Right lobe of liver (tissue), 6 donors: ENCODE data around the gene ITCH. TPM values are rescaled to one million over a fixed set of nuclear protein-coding genes. Genes with fewer than 3 reads are reported as not detected.
A peak's percentile ranks its signal among the peaks of the same experiment; 100 is the strongest.

Experiments used
- ATAC-seq, 4 donors: fragments of 200-7000 bp; cut with Tn5 transposase; one replicate each; pipeline ENCODE4 v1.9.1; 2020; ENCODE audit warnings: mild to moderate bottlenecking in 4 of 4, moderate library complexity in 4 of 4
- DNase-seq, 3 donors: peaks; one replicate each; pipeline ENCODE4 v3.0.0-alpha.2; 2020
- H3K27ac ChIP-seq, 3 donors: fragments of 200-600 bp; one replicate each; pipeline ENCODE4 v1.8.0; 2022
- H3K27me3 ChIP-seq, 2 donors: fragments of 200-600 bp; one replicate each; pipeline ENCODE4 v1.8.0; 2022
- H3K36me3 ChIP-seq, 4 donors: fragments of 200-600 bp; sonication (generic) in 1 of 4; one replicate each; pipeline versions ENCODE4 v1.5.1 to v1.8.0; 2017 to 2022; ENCODE audit warnings: control low read depth in 1 of 4
- H3K4me1 ChIP-seq, 4 donors: fragments of 200-600 bp; sonication (generic) in 1 of 4; one replicate each; pipeline versions ENCODE4 v1.5.1 to v1.8.0; 2017 to 2022; ENCODE audit warnings: control low read depth in 1 of 4
- H3K4me3 ChIP-seq, 3 donors: fragments of 200-600 bp; one replicate each; pipeline ENCODE4 v1.8.0; 2022
- H3K9me3 ChIP-seq, 4 donors: fragments of 200-600 bp; sonication (generic) in 1 of 4; one replicate each; pipeline versions ENCODE4 v1.5.1 to v1.8.0; 2017 to 2022; ENCODE audit warnings: control low read depth in 1 of 4
- CTCF ChIP-seq, 4 donors: fragments of 200-600 bp in 3 of 4; fragments of 450-650 bp in 1 of 4; IDR thresholded peaks; one replicate each; pipeline versions ENCODE4 v1.5.1 to v1.8.0; 2016 to 2022; ENCODE audit warnings: antibody characterized with exemption in 4 of 4, mild to moderate bottlenecking in 2 of 4
- POLR2A ChIP-seq: fragments of 450-650 bp; IDR thresholded peaks from one replicate; pipeline ENCODE4 v1.6.1; 2017; ENCODE audit warnings: antibody characterized with exemption, mild to moderate bottlenecking
- WGBS: methylation state at CpG from one replicate; pipeline ENCODE4 v1.1.6; 2018; ENCODE audit warnings: low coverage, low lambda C conversion rate; ENCODE audit not compliant: insufficient coverage; ENCODE audit errors: missing lambda C conversion rate; 5-methylcytosine and 5-hydroxymethylcytosine counted together
- intact Hi-C, 2 donors: fragments of 100-400 bp; cut with DNase I; formaldehyde crosslinking; loops; one replicate each; pipeline versions ENCODE4 v1.11.2 to v1.14.1; 2022
- total RNA-seq, 6 experiments: library from RNA; depleted of rRNA in 2 of 6; stranded (reverse); fragments of >200 nt in 2 of 6; fragmentation: NEBNext Ultra II Directional in 3 of 6; extraction: Animal tissue kit (Norgen Biotek cat#: 25700) in 3 of 6; gene quantifications; one replicate each; pipeline versions ENCODE4 v1.1.0 to v1.2.4, GENCODE V29; 2016 to 2023
- donor health status: DM: no; HTN: yes; CAD: no.
- donor health status: DM: no; HTN: no; CAD: no.
- donor health status: DM: no; HTN: no; CAD: no.
- donor health status: DM: no; HTN: yes; CAD: no.
- donor health status: DM: no; HTN: yes; CAD: no.

Gene ITCH
- total RNA-seq, 6 experiments from 2014 or later = 32.8 to 71.4 (median 44.1) TPM

GRCh38 chr20:34541264-34541901 lies 178.3 kb downstream of the ITCH start:
- no peaks in the 10 kb centered on the region for H3K9me3 ChIP-seq
- H3K27me3 ChIP-seq = no peaks in the 10 kb centered on the region
- 61% methylated on average over 7 of the region's 13 CpGs for WGBS
- intact Hi-C loops = loop anchor here in 1 of 2 donors (10.0 kb wide), 1 partner anchor 163 kb away; the partner anchor contains the start of gene TP53INP2
- no peak for TF ChIP-seq CTCF (IDR thresholded peaks at IDR 0.05)
- TF ChIP-seq POLR2A = no peak
- ATAC-seq (peak in 2 of 4 donors; percentile 8 to 11), DNase-seq (no peak)
- no peak overlapping the region for H3K4me3 ChIP-seq
- H3K36me3 ChIP-seq = peaks cover 0 to 29% (median 11%) of the 10 kb centered on the region in 4 donors
- H3K4me1 ChIP-seq = peaks cover 0 to 6% (median 2%) of the 10 kb centered on the region in 4 donors
- no peak overlapping the region for H3K27ac ChIP-seq

GRCh38 chr20:34541917-34542316 lies 178.8 kb downstream of the ITCH start:
- TF ChIP-seq POLR2A (no peak), CTCF (IDR thresholded peaks at IDR 0.05) (no peak)
- peaks cover 0 to 25% (median 11%) of the 10 kb centered on the region in 4 donors for H3K36me3 ChIP-seq
- no peaks in the 10 kb centered on the region for H3K27me3 ChIP-seq
- no peaks in the 10 kb centered on the region for H3K9me3 ChIP-seq
- 61% methylated on average over 10 of the region's 16 CpGs for WGBS
- H3K27ac ChIP-seq = no peak overlapping the region
- no peak overlapping the region for H3K4me3 ChIP-seq
- no peak for DNase-seq
- ATAC-seq = no peak
- peaks cover 0 to 6% (median 2%) of the 10 kb centered on the region in 4 donors for H3K4me1 ChIP-seq
- intact Hi-C loops = loop anchor here in 1 of 2 donors (10.0 kb wide), 1 partner anchor 163 kb away; the partner anchor contains the start of gene TP53INP2

- 100% methylated on average over 2 of the region's 6 CpGs for WGBS
Measured at GRCh38 chr20:34542439-34542838, 179.4 kb downstream of the ITCH start.

GRCh38 chr20:34543463-34544056 lies 180.5 kb downstream of the ITCH start:
- Histone ChIP-seq H3K27ac (no peak overlapping the region), H3K4me3 (no peak overlapping the region), H3K27me3 (no peaks in the 10 kb centered on the region), H3K36me3 (peaks cover 0 to 22% (median 11%) of the 10 kb centered on the region in 4 donors), H3K9me3 (no peaks in the 10 kb centered on the region), H3K4me1 (peaks cover 0 to 6% (median 2%) of the 10 kb centered on the region in 4 donors)
- intact Hi-C loops = loop anchor here in 1 of 2 donors (10.0 kb wide), 1 partner anchor 161 kb away; the partner anchor contains the start of gene TP53INP2
- ATAC-seq (no peak), DNase-seq (no peak)
- TF ChIP-seq CTCF (IDR thresholded peaks at IDR 0.05) (no peak), POLR2A (no peak)
- 59% methylated on average over 5 of the region's 12 CpGs for WGBS

More at GRCh38 chr20:34542439-34542838, 179.4 kb downstream of the ITCH start:
- TF ChIP-seq CTCF (IDR thresholded peaks at IDR 0.05) (no peak), POLR2A (no peak)
- Histone ChIP-seq H3K27ac (no peak overlapping the region), H3K36me3 (peaks cover 0 to 22% (median 11%) of the 10 kb centered on the region in 4 donors), H3K4me1 (peaks cover 0 to 6% (median 2%) of the 10 kb centered on the region in 4 donors), H3K4me3 (no peak overlapping the region), H3K9me3 (no peaks in the 10 kb centered on the region), H3K27me3 (no peaks in the 10 kb centered on the region)
- intact Hi-C loops = loop anchor here in 1 of 2 donors (10.0 kb wide), 1 partner anchor 162 kb away; the partner anchor contains the start of gene TP53INP2
- DNase-seq = no peak
- ATAC-seq = no peak
